ENCODE measurements around the gene GALNT1. TPM values are rescaled to one million over a fixed set of nuclear protein-coding genes. Genes with fewer than 3 reads are reported as not detected.
A peak's percentile ranks its signal among the peaks of the same experiment; 100 is the strongest.

GALNT1 gene
- total RNA-seq, 1 donor from 2014 or later = 37.5 TPM

- H3K4me1 ChIP-seq = no peaks in the 10 kb centered on the region
- peaks cover 0 to 9% of the 10 kb centered on the region in 2 donors for H3K9me3 ChIP-seq
- no peak overlapping the region for H3K4me3 ChIP-seq
- no peaks in the 10 kb centered on the region for H3K27me3 ChIP-seq
- TF ChIP-seq, protein P1, sequence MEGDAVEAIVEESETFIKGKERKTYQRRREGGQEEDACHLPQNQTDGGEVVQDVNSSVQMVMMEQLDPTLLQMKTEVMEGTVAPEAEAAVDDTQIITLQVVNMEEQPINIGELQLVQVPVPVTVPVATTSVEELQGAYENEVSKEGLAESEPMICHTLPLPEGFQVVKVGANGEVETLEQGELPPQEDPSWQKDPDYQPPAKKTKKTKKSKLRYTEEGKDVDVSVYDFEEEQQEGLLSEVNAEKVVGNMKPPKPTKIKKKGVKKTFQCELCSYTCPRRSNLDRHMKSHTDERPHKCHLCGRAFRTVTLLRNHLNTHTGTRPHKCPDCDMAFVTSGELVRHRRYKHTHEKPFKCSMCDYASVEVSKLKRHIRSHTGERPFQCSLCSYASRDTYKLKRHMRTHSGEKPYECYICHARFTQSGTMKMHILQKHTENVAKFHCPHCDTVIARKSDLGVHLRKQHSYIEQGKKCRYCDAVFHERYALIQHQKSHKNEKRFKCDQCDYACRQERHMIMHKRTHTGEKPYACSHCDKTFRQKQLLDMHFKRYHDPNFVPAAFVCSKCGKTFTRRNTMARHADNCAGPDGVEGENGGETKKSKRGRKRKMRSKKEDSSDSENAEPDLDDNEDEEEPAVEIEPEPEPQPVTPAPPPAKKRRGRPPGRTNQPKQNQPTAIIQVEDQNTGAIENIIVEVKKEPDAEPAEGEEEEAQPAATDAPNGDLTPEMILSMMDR (IDR thresholded peaks at IDR 0.05) = no peak
- peaks cover 5% of the 10 kb centered on the region in 2 donors for H3K36me3 ChIP-seq
- DNase-seq (ENCODE audit: low spot score in 2 of 2) = no peak
- intact Hi-C loops (cut with DNase I) = no loop called here
- no peak overlapping the region for H3K27ac ChIP-seq
Observed at GRCh38 chr18:35716169-35716831, 134.8 kb downstream of the GALNT1 start.

GRCh38 chr18:35717182-35717581, 135.6 kb downstream of the GALNT1 start:
- TF ChIP-seq, protein P1 (IDR thresholded peaks at IDR 0.05) = no peak
- Histone ChIP-seq H3K4me1 (no peaks in the 10 kb centered on the region), H3K27me3 (no peaks in the 10 kb centered on the region), H3K9me3 (peaks cover 0 to 9% of the 10 kb centered on the region in 2 donors), H3K27ac (no peak overlapping the region), H3K36me3 (peaks cover 0 to 4% of the 10 kb centered on the region in 2 donors), H3K4me3 (no peak overlapping the region)
- no peak for DNase-seq (ENCODE audit: low spot score in 2 of 2)
- intact Hi-C loops (cut with DNase I) = no loop called here

DNA sequence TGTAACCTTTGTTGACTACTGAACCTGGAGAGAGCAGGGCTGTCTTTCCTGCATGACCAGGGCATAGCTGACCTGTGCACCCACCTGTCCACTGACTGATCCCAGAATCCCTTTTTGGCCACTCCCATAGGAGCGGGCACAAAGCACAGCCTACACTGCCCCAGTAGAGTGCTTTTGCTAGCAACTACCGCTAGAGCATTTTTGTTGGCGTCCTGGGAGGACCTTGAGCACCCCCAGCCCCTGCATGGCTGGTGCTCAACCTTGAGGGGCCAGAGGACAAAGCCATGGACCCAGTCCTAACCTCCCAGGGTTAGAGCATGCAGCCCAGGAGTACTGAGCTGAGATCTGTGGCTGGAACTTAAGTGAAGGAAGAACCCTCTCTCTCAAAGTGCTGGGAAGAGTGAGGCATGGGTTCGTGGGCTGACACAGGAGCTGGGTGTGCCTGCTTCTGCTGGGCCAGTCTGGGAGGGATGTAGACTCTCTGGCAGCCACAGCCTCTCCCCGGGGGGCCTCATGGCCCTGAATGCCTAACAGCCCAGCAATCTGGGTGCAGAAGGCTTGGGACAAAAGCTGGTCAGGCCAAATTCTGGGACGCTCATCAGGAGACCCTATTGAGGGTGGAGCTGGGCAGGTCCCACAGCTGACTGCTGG, 140.0 kb downstream of the GALNT1 start:
- Histone ChIP-seq H3K9me3 (peaks cover 0 to 9% of the 10 kb centered on the region in 2 donors), H3K36me3 (no peaks in the 10 kb centered on the region), H3K27ac (no peak overlapping the region), H3K27me3 (no peaks in the 10 kb centered on the region), H3K4me3 (no peak overlapping the region), H3K4me1 (no peaks in the 10 kb centered on the region)
- no peak for DNase-seq (ENCODE audit: low spot score in 2 of 2)
- intact Hi-C loops (cut with DNase I) = no loop called here
- TF ChIP-seq, protein P1 (IDR thresholded peaks at IDR 0.05) = no peak

- no peak for DNase-seq (ENCODE audit: low spot score in 2 of 2)
- no peaks in the 10 kb centered on the region for H3K36me3 ChIP-seq
- no peak overlapping the region for H3K27ac ChIP-seq
- intact Hi-C loops (cut with DNase I) = no loop called here
- no peak overlapping the region for H3K4me3 ChIP-seq
- H3K9me3 ChIP-seq = peaks cover 0 to 3% of the 10 kb centered on the region in 2 donors
- H3K4me1 ChIP-seq = no peaks in the 10 kb centered on the region
- H3K27me3 ChIP-seq = no peaks in the 10 kb centered on the region
- TF ChIP-seq, protein P1 (IDR thresholded peaks at IDR 0.05) = no peak
Observed at GRCh38 chr18:35728676-35729075, 147.1 kb downstream of the GALNT1 start.

GRCh38 chr18:35729991-35730668, 148.6 kb downstream of the GALNT1 start:
- H3K36me3 ChIP-seq = no peaks in the 10 kb centered on the region
- H3K27me3 ChIP-seq = no peaks in the 10 kb centered on the region
- peaks cover 0 to 3% of the 10 kb centered on the region in 2 donors for H3K9me3 ChIP-seq
- DNase-seq (ENCODE audit: low spot score in 2 of 2) = no peak
- no peak overlapping the region for H3K27ac ChIP-seq
- no peaks in the 10 kb centered on the region for H3K4me1 ChIP-seq
- peak overlapping the region in 1 of 2 donors; percentile 30 for H3K4me3 ChIP-seq
- intact Hi-C loops (cut with DNase I) = no loop called here
- TF ChIP-seq, protein P1 (IDR thresholded peaks at IDR 0.05) = no peak
